Measurements from ENCODE around the gene ZBTB8A. TPM values are rescaled to one million over a fixed set of nuclear protein-coding genes. Genes with fewer than 3 reads are reported as not detected.

Gene ZBTB8A
- 28.8 TPM for total RNA-seq

GRCh38 chr1:32538887-32539583 is at the start of gene ZBTB8A:
ZBTB8A (plus strand) TSS chr1:32539427; CDS start chr1:32592932, 53,505 bp downstream.

GRCh38 chr1:32650248-32650751 is 111.1 kb downstream of the ZBTB8A start, which contains the start of gene ZBTB8OS:
ZBTB8OS (minus strand) TSS chr1:32650550; CDS start chr1:32650529, 21 bp downstream.

GRCh38 chr1:32650752-32651460 is 111.7 kb downstream of the ZBTB8A start, which contains the start of gene RBBP4:
RBBP4 (plus strand) TSS chr1:32651208; CDS start chr1:32651307, 99 bp downstream.

Small RNA genes within 50 kb of the gene (small RNA-seq; reads per million reads assigned to genes)
- gene RF00019 (ENCODE audit: low replicate concordance), result not detected

Other genes starting within 250 kb of the ZBTB8A start
- gene HDAC1, start 247.3 kb upstream of the ZBTB8A start, total RNA-seq, result 41.6 TPM
- 332 TPM for gene MARCKSL1, start 203.2 kb upstream of the ZBTB8A start, total RNA-seq
- 5.0 TPM for gene FAM229A, start 176.9 kb upstream of the ZBTB8A start, total RNA-seq
- not detected for gene TSSK3, start 176.9 kb upstream of the ZBTB8A start, total RNA-seq
- 94.8 TPM for gene BSDC1, start 145.0 kb upstream of the ZBTB8A start, total RNA-seq
- 20.7 TPM for gene ZBTB8B, start 74.4 kb upstream of the ZBTB8A start, total RNA-seq
- 34.7 TPM for gene ZBTB8OS, start 111.1 kb downstream of the ZBTB8A start, total RNA-seq
- gene RBBP4, start 111.8 kb downstream of the ZBTB8A start, total RNA-seq, result 234 TPM
- gene SYNC, start 163.3 kb downstream of the ZBTB8A start, total RNA-seq, result 3.8 TPM

Measured in parietal lobe (tissue), 2 donors.